ENCODE data around the gene FUCA1.

Gene FUCA1

GRCh38 chr1:23875382-23875781 lies 7.3 kb upstream of the FUCA1 start:
- no peak overlapping the region for H3K4me3 ChIP-seq (ENCODE audit: control insufficient read depth, low read depth, low read length)
- TF ChIP-seq CTCF (IDR thresholded peaks at IDR 0.05; ENCODE audit: control insufficient read depth, insufficient read depth, low read depth, low read length, missing control alignments) = no peak
- DNase-seq (ENCODE audit: low read depth) = no peak

GRCh38 chr1:23872421-23872820 lies 4.3 kb upstream of the FUCA1 start:
- TF ChIP-seq CTCF (IDR thresholded peaks at IDR 0.05; ENCODE audit: control insufficient read depth, insufficient read depth, low read depth, low read length, missing control alignments) = no peak
- no peak for DNase-seq (ENCODE audit: low read depth)

GRCh38 chr1:23869051-23869450 lies 961 bp upstream of the FUCA1 start:
- H3K4me3 ChIP-seq (ENCODE audit: control insufficient read depth, low read depth, low read length) = peak overlapping the region; percentile 74; the same call in 1 of the 2 replicates
- DNase-seq (ENCODE audit: low read depth) = no peak
- TF ChIP-seq CTCF (IDR thresholded peaks at IDR 0.05; ENCODE audit: control insufficient read depth, insufficient read depth, low read depth, low read length, missing control alignments) = no peak

More at GRCh38 chr1:23872421-23872820, 4.3 kb upstream of the FUCA1 start:
- no peak overlapping the region for H3K4me3 ChIP-seq (ENCODE audit: control insufficient read depth, low read depth, low read length)

- DNase-seq (ENCODE audit: low read depth) = no peak
- H3K4me3 ChIP-seq (ENCODE audit: control insufficient read depth, low read depth, low read length) = peak overlapping the region; percentile 74
- TF ChIP-seq CTCF (IDR thresholded peaks at IDR 0.05; ENCODE audit: control insufficient read depth, insufficient read depth, low read depth, low read length, missing control alignments) = no peak
These were observed 497 bp upstream of the FUCA1 start for GRCh38 chr1:23868557-23869016.

- TF ChIP-seq CTCF (IDR thresholded peaks at IDR 0.05; ENCODE audit: control insufficient read depth, insufficient read depth, low read depth, low read length, missing control alignments) = no peak
- DNase-seq (ENCODE audit: low read depth) = no peak
- peak overlapping the region; percentile 74 for H3K4me3 ChIP-seq (ENCODE audit: control insufficient read depth, low read depth, low read length)
These were observed 572 bp downstream of the FUCA1 start for GRCh38 chr1:23867542-23867894.

- no peak overlapping the region for H3K4me3 ChIP-seq (ENCODE audit: control insufficient read depth, low read depth, low read length)
- TF ChIP-seq CTCF (IDR thresholded peaks at IDR 0.05; ENCODE audit: control insufficient read depth, insufficient read depth, low read depth, low read length, missing control alignments) = no peak
- DNase-seq (ENCODE audit: low read depth) = peak; percentile 61
These were observed 2.6 kb downstream of the FUCA1 start for GRCh38 chr1:23865543-23865930.
